Activated CD4-positive, alpha-beta T cell treated with anti-CD3 and anti-CD28 coated beads, Interleukin-2, Interleukin-6, amounts not matched to agents 100 ng/mL and 50 ng/mL, durations not matched to agents 16 hours and 8 hours (primary cell): ENCODE measurements around the gene DPCD.

Experiments
- DNase-seq: peaks from one replicate; pipeline ENCODE4 v3.0.0-alpha.2; 2020

Gene DPCD

DNA sequence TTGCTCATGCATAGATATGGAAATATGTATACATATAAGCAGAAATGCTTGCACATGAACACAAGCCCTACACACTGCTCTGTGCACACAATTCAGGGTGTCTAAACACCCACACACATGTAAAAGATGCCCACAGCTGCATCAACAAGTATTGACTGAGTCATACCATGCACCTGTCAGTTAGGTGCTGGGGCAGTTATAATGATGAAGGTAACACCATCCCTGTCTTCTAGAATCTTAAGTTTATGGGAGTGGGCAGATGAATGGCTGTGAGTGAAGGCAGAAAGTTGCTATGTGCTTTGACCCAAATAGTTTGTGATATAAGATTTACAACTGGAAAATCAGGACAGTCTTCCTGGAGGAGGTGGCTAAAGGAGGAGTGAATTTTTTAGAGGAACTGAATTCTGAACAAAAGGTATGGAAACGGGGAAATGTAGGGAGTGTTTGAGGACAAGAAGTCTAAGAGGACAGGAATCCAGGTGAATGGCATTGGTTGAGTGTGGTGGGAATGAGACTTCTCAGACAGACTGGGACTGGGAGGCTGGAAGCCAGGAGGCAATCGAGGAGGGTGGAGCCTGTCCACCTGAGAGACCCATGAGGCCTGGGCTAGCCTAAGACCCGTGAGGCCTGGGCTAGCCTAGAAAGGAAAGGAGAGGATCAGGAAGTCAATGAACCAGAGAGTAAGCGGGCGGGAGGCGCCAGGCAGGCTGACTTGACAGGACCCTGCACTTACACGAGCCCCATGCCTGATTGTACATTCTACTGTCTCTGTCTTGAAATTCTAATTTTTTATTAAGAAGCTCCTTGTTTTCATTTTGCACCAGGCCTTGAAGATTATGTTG is 20.7 kb upstream of the DPCD start:
- peak; percentile 11 for DNase-seq

DNA sequence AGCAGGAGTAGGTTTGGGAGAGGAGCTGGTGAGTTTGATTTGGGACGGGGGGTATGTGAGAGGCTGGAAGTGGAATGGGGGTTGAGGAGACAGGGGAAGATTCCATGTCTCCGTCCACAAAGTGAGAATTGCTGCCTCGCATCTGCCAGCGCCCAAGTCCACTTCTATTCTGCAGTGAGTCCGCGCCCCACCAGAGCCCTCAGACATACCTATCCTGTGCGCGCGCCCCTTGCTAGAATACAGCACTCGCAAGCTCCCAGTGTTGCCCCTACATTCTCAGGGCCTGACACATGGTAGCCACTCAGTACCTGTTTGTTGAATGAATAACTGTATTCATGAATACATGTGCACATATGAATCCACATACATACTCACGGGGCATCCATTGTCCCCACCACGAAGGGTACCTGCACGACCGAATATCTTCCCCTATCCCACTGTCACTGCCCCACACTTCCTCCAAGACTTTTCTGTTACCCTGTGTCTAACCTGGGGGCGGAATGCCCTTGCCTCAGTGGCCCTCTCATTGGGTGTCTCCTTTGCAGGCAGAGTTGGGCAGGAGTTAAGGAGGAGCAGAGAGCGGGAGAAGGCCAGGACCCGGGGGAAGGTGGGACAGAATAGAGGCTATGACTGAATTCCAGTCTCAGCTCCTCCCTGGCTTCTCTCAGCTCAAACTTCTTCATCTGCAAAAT is 19.9 kb upstream of the DPCD start:
- DNase-seq, result no peak

DNA sequence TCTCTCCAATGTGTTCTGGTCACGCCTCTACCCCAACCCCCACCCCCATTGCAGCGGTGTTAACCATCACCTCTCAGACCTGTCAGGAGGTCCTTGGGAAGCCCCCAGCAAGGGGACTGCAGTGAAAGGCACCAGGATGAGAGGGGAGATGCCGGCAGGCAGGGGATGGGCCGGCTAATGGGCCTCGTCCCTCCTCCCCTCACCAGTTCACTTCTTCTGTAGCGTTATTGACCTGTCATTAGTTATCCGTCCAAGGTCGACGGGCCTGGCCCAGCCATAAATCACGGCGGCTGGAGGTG is 18.8 kb upstream of the DPCD start:
- no peak for DNase-seq

DNA sequence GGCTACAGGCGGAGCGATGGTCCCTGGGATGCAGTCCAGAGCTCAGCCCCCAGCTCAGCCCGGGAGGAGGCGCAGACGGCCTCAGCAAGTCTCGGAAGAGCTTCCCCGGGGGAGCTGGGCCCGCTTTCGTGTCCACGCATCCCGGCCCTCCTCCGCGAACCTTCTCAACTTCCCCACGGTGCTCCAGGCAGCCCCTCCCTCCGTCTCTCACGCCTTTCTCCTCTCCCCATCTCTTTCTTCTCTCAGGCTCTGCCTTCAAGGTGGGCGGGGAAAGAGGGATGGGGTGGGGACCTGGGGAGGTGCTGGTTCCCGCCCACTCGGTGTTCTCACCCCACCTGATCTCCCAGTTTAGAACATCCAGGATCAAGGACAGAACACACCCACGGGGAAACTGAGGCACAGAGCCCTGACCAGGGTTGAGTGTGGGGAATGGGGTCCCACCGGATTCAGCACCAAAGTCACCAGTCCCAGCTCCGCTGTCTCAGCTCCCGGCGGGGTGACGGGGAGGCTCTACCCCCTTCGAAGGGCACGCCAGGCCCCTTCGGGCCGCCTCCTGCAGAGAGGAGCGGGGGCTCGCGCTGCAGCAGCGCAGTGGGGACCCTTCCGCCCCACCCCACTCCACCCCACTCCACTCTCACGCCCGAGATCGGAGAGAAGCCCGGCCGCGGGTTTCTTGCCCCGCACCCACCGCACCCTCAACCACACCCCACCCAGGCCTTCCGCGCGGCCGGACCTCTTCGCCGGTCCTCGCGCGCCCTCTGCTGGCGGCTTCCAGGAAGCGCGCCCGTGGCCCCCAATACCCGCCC is 18.3 kb upstream of the DPCD start:
- peak; percentile 85 for DNase-seq

DNA sequence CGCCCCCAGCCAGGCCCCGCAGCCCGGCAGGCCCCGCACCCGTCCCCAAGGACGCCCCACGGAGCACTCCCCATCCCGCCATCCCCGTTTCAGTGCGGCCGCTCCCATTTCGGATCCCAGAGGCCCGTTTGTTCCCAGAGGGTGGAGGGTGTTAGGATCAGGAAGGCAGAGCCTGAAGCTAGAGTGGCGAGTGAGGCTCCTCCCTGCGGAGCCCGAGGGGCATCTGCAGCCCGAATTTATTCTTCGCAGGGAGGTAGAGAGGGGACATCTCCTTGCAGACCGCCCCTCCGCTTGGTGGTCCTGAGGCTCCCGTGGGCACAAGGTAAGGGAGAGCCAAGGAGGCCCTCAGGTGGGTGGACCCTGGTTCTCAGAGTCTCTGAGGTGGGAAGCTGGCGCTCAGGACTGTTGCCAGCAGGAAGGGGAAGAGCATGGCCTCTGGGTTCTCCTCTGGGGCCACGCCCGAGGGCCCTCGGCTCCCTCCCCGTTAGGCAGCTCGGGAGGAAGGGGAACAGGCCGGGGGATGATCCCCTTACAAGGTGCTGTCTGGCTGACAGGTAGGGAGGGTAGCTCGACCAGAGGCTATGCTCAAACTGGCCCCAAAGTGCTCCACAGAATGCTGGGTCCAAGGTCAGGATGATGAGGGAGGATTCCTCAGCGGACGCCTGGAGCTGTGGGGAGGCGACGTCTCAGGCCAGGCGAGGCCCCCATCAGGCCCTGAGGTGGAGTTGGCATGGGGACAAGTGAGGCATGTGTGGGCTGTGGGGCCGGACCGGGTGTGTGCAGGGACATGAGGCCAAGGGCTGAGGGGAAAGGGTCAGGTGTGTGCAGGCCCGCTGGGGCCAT is 17.5 kb upstream of the DPCD start:
- no peak for DNase-seq

DNA sequence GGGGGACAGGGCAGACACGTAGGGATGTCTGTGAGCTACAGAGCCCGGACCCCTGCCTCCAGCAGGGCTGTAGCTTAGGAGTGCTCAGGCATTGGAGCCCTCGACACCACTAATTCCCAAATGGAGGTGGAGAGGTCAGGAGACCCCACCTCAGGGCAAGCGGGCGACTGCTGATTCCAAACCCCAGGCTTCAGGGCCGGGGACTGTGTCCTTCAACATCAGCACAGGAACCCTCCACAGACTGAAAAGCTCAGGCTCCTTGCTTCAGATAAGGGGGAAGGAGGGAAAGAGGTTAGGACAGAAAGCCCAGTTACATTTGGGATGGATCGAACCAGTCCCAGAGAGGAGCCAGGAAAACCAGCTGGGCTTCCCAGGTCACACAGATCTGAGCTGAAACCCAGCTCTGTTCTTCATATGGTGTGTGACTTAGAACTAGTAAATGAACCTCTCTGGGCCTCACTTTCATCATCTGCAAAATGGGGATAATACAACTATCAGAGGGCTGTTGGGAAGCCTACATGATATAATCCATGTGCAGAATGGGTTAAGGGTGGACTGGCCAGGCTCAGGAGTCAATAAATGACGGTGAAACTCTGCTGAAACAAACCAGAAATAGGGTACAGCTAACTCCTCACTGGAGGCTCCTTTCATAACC is 16.7 kb upstream of the DPCD start:
- DNase-seq, result no peak

DNA sequence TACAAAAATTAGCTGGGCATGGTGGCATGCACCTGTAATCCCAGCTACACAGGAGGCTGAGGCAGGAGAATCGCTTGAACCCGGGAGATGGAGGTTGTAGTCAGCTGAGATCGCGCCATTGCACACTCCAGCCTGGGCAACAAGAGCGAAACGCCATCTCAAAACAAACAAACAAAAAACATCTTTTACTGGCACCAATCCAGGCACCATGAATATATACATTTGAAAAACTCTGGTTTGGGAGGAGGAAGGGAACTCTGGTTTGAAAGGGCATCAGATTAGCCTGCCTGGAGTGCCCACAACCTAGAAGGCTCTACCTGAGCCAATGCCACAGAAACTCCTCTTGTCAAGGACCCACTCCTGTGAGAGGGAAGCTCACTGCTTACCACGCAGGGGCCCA is 16.0 kb upstream of the DPCD start:
- no peak for DNase-seq

DNA sequence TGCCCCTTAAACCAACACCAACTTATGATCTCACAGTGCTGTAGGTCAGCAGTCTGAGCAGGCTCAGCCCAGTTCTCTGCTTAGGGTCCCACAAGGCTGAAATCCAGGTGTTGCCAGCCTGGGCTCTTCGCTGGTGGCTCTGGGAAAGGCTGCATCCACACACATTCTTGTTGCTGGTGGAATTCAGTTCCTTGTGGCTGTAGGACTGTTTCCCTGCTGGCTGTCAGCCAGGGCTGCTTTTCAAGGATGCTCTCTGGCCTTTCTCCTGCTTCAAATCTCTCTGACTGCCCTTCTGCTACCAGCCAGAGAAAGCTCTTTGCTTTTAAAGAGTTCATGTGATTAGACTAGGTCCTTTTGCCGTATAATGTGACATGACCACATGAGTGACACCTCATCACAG is 15.3 kb upstream of the DPCD start:
- DNase-seq, result no peak

DNA sequence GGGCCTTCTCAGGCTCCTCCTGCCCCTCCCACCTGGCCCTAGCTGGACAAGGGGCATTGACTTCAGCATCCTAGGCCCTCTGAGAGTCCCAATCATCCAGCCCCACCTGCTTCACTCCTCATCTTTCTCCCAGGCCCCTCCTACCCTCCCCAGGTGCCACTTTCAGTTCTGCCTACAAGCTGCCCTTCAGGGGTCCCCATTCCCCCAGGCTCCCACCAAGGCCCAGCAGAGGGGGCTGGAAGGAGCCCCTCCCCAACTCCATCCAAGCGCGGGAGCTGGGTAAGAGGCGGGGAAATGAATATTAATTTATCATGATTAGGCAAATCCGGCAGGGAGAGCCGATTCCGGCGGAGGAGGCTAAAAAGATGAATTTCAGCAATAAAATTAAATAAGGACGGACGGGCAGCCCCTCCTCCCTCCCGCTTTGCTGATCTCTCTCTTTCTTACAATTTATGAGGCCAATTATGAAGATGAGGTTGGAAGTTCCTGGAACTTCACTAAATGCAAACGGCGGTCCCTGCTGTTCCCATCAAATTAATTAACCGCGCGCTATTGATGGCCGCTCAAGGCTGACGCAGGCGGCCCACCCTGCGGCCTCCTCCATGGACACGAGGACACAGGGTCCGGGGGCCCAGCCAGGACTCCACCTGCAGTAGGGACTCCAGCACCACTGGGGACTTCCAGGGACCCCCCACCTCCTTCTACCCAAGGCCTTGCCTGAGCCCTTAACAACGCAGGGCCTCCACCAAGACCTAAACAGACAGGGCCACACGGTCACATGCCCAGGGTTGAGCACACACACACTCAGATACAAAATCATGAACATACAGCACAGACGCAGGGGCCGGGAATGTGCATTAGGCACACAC is 14.0 kb upstream of the DPCD start:
- DNase-seq, result no peak

DNA sequence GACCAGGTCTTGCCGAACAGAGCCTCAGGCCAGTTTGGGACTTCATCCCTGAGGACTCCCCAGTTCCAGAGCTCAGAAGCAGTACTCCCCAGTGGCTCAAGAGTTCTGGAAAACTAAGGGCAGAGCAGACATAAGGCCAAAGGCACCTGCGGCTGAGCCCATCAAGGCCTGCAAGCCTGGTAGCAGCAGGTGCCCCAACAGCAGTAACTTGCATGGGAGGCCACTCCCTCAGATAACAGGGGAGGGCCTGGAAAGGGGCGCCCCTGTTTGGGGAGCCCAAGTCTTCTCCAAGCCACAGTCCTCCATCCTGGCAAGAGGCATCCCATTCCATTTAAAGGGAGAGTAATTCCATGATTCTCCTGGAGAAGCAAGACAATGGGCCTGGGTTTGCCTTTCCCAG is 13.0 kb upstream of the DPCD start:
- DNase-seq, result no peak

DNA sequence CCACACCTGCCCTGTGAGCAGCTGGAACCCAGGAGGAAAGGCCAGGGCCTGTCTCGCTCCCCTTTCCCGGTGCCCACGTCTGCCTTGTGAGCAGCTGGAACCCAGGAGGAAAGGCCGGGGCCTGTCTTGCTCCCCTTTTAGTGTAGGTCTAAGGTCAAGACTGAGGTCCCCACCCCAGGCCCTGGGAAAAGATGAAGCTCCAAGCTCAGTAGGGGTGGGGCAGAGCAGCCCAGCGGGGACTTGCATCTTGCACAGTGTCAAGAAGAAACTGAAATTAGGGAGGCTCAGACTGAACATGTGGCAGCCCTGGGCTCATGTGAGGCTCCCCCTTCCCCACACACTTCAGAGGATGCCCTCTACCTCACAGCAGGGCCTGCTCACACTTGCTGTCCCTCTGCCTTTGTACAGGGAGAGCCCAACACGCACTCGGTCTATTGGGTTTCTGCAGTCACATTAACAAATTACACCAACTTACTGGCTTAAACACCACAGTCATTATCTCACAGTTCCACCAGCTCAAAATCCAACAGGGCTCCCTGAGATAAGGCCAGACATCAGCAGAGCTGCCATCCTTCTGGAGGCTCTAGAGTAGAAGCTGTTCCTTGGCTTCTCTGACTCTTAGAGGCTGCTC is 12.4 kb upstream of the DPCD start:
- DNase-seq, result no peak

DNA sequence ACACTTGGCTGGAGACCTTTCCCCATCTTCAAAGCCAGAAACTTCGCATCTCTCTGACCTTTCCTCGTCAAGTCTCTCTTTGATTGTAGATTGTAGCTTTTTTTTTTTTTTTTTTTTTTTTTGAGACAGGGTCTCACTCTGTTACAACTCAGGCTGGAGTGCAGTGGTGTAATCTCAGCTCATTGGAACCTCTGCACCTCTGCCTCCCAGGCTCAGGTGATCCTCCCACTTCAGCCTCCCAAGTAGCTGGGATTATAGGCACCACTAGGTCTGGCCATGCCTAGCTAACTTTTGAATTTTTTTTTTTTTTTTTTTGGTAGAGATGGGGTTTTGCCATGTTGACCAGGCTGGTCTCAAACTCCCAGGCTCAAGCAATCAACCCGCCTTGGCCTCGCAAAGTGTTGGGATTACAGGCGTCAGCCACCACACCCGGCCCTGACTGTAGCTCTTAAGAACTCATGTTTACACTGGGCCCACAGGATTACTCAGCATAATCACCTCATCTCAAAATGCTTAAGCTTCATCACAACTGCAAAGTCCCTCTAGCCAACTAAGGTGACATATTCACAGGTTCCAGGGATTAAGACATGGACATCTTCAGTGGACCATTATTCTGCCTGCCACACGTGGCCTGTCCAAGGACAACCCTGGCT is 11.8 kb upstream of the DPCD start:
- no peak for DNase-seq

DNA sequence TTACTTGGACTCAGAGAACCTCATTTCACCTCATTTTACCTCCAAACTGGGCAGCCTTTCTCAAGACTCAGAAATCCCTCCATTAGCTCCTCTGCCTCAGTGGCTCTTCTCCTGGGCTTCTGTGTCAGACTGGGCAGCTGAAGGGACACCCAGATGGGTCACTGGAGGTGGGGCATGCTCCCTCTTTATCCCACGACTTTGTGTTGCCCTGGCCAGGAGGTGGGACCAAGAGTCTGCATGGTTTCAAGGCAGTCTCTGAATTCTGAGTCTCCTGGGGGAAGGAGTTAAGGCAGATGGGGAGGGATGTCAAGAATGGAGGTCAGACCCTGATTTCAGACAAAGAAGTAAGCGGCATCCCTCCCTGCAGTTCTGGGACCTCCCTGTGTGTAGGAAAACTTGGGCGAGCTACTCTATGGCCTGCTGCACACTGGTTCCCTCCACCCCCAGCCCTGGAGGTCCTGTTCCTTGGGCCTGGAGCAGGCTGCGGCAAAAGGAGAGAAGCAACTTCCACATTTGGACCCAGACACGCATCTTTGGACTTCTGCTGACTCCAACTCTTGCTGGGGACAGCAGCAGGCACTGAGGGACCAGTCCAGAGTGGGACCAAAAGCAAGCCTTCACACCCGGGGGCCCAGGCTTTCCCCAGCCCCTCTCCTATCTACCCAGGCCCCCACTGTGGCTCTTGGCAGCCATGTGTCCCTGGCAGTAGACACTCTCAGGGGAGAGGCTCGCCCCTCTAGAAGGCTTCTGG is 10.8 kb upstream of the DPCD start:
- DNase-seq, result no peak

DNA sequence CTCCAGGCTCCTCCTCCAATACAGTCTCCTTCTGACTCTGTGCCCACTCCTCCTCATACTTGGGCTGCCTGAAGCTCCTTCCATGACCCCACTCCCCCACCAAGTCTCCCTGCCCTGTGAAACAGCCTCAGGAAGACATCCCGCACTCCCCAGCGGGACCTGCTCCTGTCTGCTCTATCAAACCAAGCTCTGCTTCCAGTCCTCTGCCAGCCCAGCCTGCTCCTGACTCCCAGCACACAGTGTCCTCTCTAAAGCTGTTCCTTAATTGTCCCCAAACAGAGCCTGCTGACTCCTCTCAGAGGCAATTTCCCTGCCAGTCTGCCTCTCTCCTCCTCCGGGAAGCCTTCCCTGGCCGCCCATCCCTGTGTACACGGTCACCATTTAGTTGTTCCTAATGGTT is 9.9 kb upstream of the DPCD start:
- no peak for DNase-seq

DNA sequence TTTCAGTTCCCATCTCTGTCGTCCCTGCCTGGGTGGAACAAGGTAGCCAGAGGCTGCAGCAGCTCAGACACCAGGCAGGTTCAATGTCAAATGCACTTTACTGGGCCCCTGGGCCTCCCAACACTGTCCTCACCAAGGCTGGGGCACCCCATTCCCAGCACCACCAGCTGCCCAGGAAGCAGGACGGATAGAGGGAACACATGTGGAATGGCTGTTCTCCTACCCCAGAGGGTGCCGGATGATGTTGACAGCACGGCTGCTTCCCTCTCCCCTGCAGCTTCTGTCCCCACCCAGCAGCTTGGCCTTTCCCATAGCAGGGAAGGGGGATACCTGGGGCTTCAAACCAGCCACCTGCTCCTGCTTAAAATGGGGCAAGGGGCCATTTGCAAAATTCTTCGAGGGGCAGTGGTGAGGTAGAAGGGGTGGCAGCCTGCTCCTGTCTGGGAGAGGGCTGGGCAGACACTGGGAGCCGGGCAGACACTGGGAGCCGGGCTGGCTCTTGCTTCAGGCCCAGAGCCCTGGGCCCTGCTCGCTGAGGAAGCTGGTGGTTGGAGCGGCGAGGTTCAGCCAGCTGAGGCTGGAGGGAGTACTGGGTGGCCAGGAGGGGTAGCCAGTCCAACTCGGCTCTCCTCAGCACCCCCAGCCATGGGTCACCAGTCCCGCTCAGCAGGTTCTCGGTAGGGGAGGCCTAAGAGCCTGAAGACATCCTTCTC is 9.2 kb upstream of the DPCD start:
- no peak for DNase-seq

DNA sequence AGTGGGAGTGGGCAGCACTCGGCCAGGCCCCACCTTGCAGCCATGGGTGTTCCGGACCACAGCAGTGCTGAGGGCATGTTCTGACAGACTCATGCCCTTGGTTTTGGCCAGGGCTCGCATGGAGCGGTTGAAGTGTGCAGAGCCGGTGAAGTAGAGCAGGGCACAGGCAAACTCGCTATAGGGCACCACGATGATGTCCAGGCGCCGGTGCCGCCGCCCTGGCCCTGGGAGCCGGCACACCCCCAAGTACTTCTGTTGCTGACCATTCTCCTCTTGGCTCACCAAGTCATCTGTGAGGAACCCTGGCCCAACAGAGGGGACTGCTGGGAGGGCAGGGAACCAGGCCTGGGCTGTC is 8.6 kb upstream of the DPCD start:
- DNase-seq, result no peak

DNA sequence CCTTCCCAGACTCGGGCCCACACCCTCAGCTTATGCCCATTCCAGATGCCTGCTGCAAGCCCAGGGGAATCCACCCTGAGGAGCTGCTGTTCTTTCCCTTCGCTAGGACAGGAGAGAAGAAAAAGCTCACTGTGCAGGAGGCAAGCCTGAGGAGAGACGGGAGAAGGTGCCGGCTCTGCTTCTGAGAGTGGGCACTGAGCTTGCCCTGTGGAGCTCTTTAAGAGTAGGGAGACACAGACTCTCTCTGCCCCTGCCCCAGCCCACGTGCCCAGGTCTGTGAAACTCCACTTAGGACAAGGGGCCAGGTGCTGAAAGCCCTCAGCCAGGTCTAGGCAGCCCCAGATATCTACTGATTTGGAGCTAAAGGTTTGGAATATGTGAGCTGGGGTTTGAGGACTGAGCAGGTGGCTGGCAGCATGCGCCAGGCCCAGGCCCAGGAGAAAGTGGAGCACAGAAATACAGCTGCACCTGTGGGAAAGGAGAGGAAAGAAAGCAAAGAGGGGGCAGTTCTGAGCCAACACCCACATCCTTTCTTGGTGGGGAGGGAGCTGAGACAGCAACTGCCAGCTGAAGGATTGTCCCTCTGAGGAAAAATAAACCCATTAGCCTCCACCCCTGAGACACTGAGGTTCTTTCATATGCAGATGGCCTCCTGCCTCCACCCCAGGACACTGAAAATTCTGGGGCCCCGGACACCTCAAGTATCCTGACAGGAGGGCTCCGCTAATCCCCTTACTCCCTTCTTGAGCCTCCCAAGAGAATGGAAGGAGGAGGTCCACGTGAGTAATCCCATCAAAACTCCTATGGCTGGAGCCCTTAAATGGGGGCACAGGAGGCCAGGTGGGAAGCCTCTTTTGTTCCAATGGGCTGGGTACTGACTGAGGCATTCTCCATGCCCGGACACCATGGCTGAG is 7.4 kb upstream of the DPCD start:
- DNase-seq, result no peak

DNA sequence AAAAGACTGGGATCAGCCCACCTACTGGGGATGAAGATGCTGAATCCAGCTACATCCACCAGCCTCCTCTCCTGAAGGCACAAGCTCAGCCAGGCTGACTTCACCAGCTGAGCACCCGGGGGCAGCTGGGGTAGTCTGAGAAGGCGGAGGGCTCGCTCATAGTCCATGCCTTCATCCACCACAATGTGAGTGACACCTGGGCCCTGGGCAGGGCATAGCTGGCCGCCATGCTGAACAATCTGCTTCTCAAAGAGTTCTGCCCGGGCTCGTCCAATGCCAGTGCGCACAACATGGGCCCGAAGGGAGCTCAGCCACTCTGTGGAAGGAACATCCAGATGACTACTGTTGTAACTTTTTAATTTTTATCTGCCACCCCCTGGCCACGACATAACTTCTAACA is 2.3 kb upstream of the DPCD start:
- DNase-seq, result no peak
